HG02981 (cell line): Measurements from ENCODE around the gene ATP8A2.

Experiments
- ATAC-seq: cut with Tn5 transposase; IDR thresholded peaks from one replicate; pipeline ENCODE4 v1.9.1; 2021; ENCODE audit warnings: mild to moderate bottlenecking, moderate library complexity; ENCODE audit not compliant: unreplicated experiment

ATP8A2 gene

DNA sequence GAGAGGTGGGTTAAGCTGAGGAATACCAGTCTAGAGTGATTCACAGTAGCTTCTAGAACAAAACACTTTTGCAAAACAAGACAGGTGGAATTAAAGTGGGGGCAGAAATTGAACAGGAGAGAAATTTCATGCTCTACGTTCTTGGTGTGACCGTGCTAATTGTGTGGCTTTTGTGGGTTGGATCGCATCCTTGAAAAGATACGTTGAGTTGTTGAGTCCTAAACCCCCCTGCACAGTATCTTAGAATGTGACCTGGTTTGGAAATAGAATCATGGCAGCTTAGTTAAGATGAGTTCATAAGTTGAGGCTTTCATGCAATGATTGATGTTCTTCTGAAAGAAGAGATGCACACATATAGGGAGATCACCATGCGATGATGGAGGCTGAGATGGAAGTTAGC, 308.2 kb downstream of the ATP8A2 start:
- ATAC-seq = no peak

DNA sequence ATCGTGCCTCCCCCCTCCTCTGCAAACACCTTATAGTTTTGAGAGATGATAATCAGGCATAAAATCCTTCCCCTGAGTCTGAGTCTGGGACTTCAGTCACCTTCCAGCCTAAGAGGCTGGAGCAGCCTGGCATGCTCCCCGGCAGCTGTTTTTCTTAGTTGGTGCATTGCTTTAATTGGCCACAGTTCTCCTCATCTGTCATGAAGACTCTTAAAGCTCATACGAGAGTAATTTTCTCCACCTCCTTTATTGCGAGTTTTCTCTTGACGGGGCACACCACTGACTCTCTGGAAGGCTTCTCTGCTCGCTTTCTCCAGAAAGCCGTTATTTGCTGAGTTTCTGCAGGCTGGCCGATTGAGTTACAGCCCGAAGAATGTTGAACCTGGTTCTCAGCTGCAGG, 310.5 kb downstream of the ATP8A2 start:
- no peak for ATAC-seq

DNA sequence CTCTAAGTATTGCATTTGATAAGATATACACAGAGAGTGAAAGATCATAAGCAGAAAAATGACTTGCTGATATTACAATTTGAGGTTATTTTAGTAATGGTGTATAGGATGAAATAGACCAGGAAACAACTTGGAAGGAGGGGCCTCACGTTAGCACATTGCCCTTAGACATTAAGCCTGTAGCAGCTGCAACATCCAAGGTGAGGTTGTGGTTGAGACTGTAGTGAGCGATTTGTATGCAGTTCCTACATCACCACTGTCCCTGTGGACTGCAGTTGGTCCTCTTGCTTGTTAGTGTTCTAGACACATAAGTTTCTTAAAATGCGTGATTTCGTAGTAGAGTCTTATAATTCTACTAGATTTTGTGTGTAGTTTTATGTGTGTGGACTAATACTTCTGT, 311.3 kb downstream of the ATP8A2 start:
- no peak for ATAC-seq

DNA sequence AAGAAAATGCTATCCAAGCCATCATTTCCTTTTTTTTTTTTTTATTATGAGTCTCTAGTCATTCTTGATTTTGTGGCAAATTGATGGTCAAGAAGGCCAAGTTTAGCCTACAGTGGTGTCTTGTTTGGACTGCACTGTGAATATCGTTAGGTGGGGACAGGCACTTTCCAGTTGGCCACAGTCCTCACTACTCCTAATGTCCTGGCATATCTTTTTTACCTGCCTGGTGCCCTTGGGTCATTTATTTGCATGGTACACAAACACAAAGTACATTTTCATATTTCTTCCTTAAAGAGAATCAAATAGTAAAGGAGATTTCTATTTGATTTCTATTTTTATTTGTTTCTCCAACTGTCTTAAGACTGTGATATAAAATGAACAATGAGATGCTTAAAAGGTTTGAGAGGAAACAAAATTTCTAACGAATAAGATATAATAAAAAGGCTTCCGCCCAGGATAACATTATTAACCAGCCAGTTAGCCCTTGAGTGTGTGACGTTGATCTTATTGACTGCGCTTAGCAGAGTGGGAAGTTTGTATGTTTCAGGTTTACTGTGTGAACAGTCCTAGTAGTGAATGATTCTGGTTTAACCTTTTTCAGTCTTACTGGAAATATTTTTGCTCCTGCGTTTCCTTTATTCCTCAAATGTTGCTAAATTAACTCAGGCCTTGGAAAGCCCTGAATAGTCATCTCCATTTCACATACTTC, 312.0 kb downstream of the ATP8A2 start:
- no peak for ATAC-seq

DNA sequence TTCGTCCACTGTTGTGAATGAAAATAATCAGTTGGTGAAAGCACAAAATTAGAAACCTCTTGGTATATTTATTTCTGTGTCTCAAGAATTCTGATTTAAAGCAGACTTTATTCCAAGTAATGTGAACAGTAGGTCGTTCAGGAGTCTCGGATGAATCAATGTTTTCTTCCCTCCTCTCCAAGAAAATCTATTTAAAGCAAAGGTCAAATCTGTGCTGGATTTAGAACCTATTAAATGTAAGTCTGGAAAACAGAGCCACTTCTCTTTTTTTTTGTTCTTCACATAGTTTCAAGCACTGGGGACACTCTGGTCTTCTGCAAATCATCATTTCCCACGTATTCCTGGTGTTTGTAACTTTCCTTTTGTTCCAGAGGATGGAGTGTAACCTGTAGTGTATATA, 312.7 kb downstream of the ATP8A2 start:
- no peak for ATAC-seq

DNA sequence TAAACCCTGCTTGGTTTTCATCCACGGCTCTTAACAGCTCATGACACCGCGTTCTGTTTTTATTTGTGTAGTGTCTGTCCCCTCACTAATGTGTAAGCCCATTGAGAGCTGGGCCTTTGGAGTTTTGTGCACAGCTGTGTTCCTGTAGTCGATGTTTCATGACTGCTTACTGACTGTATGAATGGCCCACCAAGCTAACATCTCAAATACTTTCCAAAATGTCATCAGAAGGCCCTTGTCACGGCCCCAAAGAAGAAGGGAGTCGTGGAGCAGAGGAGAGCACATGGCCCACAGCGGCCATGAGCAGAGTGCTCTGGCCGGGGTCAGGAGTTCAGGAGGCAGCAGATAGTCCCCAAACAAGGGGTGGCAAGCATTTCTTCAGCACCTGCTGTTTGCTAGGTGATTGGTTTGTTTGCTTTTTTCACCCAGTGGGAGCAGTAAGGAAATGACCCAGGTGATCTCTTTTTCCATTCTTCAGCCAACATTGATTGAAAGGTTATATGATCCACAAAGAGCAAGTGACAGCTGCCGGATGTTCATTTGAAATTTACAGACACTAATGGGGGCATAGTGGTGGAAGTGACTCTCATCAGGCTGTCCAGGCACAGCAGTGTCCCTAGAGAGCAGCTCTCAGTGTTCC, 315.2 kb downstream of the ATP8A2 start:
- no peak for ATAC-seq

DNA sequence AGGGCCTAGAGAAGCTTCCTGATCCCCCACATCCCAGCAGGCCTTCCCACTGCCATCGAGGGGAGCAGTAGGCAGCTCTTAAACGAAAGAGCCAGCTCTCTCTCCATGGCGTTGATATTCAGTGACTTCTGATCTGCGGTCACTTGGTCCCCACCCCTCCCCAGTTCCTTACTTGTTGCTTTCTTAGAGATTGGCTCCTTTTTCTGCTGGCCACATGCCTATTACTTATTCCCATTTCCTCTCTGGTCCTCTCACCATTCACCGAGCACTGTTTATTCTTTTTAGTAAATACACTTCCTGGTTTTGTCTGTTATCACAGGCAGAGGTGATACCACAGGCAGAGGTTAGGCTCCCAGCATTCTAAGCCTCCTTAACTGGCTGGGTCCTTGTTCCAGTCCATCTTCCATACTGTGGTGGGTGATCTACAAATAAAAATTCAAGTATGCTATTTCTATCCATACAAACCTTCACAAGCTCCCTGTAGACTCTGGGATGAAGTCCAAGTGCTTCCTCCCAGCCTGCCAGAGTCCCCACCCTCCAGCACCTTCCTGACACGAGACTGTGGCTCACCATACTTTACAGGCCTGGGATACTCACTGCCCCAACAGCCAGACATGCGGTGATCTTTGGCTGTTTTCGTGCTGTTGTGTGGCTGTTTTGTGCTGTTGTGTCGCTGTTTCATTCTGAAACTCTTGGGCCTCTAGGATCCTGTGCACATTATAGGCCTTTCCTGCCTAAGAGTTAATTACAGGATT, 315.9 kb downstream of the ATP8A2 start:
- ATAC-seq = no peak

DNA sequence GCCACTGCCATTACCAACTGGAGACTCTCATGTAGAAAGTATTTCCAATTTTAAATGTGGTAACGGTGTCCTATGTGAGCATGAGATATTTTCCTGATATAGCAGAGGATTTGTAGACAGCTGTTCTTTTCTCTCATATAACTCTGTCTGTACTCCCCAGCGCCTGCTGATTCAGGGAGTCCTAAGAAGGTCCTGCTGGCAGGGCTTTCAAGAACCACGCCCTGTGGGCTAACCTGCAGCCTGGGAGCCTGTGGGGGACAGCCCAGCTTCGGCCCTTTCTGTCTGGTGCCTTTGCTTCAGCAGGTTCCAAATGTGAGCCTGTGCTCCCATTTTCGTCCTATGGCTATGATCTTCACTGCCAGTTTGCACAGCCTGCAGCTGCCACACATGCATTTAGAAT, 316.8 kb downstream of the ATP8A2 start:
- ATAC-seq = no peak

DNA sequence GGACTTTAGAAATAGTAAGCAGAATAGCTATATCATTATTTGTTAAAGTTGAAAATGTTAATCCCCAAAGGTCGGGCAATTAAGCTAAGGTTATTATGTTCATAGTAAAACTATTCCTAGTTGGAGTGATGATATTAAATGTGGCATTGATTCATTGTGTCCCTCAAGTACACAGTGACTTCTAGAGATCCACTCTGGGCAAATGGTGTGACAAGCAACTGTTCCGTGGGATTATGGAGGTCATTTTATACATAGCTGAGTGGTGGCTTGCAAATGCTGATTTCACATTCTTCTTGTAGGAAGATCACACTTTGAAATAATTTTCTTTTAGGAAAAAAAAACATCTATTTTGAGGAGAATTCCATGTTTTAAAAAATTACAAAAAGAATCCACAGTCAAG, 317.8 kb downstream of the ATP8A2 start:
- ATAC-seq = no peak

DNA sequence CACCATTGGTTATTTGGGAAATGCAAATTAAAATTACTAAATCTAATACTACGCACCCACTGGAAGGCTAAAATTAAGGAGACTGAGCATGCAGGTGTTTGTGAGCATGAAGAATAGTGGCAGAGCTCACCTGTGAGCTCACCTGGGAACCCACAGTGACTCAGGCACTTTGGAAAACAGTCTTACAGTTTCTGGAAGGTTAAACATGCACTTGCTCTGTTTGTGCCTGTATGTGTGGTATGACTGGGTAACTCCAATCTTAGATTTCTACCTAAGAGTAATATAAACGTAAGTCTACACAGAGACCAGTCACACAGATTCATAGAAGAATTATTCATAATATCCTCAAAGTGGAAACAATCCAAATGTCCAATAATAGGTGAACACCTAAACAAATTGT, 318.8 kb downstream of the ATP8A2 start:
- no peak for ATAC-seq

DNA sequence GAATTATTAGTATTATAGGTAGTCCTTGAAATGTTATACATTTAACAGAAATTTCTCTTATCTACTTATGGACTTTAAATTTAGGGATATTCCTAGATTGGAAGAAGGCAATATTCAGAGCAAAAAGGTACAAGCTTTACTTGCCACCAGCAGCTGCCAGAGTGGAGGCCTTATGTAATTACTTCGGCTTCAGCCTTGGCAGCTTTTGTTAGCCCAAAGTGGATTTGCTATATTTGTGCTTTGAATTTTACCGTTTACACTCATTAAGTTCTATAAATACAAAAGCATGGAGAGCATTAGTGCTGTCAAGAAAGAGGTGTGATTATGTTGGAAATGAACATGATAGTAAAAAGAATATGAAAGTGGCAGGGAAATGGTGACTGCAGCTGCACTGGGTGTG, 319.9 kb downstream of the ATP8A2 start:
- no peak for ATAC-seq

DNA sequence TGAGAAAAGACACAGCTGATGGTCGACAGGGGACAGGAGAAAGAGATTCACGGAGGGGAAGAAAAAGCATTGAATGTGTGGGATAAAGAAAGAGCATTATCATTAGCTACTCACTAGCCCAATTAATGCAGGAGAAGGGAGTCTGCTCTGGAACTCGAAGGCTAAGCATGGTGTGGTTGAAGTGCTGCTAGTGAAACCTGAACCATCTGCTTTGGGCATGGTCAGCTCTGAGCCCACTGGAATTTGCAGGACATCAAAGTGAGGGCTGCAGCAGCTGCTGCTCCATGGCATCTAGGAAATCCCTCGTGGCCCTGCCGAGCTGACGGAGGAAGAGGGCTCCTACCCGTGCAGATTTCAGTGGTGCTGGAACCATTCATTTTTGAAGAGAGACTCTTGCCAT, 320.3 kb downstream of the ATP8A2 start:
- no peak for ATAC-seq

DNA sequence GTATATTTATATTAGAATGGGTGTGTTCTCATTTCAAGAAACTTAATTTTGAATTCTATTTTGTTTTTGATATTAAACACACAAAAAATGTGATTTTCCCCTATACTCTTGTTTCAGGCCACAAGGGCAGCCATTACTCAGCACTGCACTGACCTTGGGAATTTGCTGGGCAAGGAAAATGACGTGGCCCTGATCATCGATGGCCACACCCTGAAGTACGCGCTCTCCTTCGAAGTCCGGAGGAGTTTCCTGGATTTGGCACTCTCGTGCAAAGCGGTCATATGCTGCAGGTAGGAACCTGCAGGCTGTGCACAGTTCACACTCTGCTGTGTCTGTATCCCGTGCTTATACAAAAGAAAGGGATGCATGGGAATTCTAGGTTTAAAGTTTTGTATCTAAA, 327.3 kb downstream of the ATP8A2 start:
- no peak for ATAC-seq

DNA sequence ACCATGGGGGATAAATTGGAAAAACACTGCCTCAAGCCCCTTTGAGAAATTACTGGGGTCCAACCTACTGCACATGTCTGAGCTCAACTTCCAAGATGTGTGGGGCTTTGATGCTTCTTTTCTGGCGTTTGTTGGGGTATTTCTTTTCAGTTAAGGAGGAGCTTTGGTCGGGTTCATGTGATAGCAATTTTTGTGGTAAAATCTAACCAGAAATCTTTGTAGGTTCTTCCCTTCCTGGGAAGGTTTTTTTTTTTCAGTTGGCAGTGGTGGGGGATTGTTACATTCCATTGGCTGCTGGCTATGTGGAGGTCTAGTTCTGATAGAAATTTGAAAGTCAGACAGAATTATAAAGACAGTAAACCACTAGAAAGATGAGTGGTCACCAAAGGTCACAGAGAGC, 327.8 kb downstream of the ATP8A2 start:
- ATAC-seq = no peak

DNA sequence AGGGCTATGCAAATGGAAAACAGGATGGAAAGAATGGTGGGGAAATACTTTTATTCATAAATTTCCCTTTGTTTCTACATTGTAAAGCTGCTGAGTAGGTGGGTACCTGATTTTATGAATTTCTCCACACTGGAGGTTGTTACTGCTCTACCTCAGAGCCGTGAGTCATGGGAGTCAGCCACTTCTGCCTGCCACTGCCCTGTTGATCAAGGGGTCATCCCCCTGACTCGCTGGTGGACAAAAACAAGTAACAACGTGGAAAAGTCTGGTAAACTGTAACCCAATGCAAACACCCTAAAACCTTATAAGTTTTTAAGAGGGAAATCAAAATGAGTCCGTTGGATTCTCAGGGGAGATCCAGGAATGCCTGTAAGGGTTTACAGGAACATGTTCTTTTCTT, 329.5 kb downstream of the ATP8A2 start:
- no peak for ATAC-seq

DNA sequence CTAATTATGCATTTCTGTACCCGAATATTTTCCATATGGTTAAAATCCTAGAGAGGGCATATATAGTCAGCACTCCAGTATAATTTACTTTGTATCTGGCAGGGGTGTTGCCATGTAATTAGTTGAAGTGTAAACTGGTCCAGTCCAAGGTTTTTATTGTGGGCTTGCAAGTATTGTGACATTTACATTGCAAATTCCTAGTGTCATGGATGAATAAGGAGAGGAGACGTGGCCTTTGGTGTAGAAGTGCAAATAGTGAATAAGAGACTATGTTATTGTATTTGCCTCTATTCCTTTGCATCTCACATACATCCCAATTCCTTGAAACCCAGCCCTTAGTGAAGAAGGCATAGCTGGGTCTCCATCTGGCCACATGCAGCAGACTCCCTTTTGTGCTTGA, 330.6 kb downstream of the ATP8A2 start:
- ATAC-seq = no peak

DNA sequence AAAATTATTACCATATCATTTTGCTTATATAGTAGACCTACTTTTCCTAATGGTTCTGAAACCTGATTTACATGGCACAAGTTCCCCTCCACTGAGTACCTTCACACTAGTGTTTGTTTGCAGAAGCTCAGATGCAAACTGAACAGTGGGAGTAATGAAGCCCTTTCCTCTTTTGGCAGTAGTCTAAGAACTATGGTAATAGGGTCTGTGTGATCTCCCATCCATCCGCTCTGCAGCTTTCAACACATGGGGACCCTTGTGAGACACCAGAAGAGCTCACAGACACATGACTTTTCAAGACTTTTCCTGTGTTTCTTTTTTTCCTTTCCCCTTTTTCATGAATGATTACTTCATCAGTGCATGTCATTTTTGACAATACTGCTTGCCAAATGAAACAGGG, 336.0 kb downstream of the ATP8A2 start:
- no peak for ATAC-seq

DNA sequence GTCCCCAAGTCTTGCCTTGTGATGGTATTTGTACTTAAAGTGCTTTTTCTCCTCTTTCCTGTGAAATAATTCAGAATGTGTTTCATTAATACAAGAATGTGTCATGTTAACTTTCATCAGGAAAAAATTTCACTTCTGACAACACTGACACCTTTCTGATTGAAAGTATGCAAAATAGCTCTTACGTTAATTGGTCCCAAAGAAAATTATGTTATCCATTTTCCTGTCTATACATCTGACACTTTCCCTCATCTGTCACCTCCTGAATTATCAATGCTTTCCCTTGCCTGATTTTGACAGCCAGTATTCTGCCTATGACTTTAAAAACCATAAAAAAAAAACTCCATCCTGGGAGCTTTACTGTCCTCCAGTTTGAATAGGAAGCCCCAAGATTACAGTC, 336.5 kb downstream of the ATP8A2 start:
- no peak for ATAC-seq

DNA sequence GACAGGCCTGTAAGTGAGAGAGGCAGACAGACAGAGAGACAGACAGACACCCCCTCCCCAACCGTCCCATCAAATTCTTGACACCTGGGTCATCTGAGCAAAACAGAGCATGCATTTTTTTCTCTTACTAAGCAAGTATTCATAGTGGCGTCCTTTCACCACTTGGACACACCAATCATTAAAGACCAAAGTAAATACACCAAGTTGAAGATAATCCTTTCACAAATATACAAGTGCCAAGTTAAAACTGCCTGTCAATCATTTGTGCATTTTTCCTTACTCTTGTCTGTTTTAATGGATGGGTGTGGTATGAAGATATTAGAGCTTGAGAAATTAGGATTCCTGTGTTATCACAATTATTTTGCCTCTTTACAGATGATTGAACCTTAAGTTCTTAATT, 337.3 kb downstream of the ATP8A2 start:
- ATAC-seq = no peak

DNA sequence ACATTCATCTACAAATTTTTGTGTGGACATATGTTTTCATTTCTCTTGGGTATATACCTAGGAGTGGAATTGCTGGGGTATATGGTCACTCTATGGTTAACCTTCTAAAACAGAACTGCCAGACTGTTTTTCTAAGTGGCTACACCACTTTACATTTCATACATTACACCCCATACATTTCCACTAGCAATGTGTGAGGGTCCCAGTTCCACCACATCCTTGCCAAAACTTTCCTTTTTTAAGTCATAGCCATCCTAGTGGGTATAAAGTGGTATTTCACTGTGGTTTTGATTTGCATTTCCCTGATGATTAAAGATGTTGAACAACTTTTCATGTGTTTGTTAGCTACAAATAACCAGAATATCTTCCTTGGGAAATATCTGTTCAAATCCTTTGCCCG, 344.0 kb downstream of the ATP8A2 start:
- ATAC-seq = no peak

DNA sequence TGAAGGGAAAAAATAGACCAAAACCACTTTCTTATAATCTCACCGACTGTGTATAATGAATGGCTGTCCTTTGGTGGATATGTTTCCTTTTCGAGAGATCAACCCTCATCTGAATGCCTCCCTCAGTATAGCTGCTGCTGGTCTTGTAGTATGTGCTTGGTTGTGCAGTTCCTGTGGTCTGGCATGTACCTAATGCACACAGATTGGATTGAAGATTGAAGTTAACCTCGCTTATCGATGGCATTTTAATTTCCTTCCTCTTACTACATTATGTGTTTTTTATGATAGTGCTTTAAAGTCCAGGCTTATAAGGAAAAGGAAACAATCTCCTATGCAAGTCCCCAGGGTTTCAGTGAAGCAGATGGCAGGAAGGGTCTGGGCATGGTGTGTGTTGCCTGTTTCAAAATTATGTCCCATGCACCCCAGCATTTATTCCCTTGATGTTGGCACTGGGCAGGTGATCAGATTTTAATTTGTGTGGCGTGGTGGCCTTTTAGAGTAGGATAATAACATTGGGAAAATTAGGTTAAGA, 346.0 kb downstream of the ATP8A2 start:
- no peak for ATAC-seq

DNA sequence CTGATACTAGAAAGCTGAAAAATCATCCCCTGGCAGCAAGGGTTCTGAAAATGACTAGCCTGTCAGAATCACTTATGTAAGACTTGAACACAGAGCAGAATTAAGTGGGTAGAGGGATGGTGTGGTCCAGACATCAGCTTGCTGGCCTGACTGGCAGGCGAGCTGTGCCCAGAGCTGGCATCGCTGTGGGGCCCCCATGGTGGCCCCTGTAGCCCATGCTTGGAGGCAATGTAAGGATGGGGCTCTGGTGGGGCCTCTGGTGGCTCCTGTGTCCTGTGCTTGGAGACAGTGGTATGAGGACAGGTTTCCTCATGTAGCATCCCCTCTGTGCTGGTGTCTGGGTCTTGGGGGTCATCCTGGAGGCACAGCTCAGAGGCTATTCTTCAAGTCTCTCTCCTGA, 347.9 kb downstream of the ATP8A2 start:
- ATAC-seq = no peak
